Measurements from ENCODE around the gene CLEC4G.

Gene CLEC4G

DNA sequence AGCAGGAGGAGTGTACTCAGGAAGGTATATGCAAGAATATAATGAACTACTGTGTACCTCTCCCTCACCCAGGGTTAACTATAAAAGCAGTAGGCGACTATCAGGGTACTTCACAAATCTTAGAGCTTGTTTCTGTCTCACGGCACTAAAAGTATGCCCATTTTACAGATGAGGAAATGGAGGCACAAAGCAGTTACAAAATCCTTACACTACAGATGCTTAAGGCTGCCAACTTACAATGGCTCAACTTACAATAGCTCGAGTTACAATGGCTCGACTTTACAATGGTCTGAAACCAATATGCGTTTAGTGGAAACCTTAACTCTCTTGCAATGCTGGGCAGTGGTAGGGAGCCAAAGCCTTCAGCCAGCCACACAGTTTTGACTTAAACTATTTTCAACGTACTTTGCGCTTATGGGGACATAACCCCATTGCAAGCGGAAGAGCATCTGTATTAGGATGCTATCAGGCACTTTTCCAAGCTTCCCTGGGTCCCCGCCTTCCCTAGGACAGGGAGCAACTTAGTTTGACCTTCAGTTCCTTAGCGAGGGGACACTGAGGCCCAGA is 34.1 kb downstream of the CLEC4G start:
- no peak for DNase-seq (ENCODE audit: low read depth)

- no peak for DNase-seq (ENCODE audit: low read depth)
These were observed 37.4 kb downstream of the CLEC4G start for GRCh38 chr19:7694499-7694898.

- DNase-seq (ENCODE audit: low read depth) = no peak
These were observed 39.4 kb downstream of the CLEC4G start for GRCh38 chr19:7692417-7693088.

GRCh38 chr19:7691497-7691896 is 40.4 kb downstream of the CLEC4G start:
- DNase-seq (ENCODE audit: low read depth) = no peak

DNA sequence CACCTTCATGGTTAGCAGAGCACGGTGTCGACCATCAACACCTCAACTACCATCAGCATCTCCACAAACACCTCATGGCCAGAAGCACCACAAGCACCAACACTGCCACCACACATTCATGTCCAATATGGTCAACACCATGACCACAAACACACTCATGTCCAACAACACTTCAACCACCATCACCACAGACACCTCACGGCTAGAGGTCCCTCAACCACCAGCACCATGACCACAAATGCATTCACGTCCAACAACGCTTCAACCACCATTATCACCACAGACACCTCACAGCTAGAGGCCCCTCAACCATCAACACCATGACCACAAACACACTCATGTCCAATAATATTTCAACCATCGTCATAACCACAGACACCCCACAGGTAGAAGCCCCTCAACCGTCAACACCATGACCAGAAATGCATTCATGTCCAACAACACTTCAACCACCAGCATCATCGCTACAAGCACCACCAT is 41.1 kb downstream of the CLEC4G start:
- DNase-seq (ENCODE audit: low read depth) = no peak

DNA sequence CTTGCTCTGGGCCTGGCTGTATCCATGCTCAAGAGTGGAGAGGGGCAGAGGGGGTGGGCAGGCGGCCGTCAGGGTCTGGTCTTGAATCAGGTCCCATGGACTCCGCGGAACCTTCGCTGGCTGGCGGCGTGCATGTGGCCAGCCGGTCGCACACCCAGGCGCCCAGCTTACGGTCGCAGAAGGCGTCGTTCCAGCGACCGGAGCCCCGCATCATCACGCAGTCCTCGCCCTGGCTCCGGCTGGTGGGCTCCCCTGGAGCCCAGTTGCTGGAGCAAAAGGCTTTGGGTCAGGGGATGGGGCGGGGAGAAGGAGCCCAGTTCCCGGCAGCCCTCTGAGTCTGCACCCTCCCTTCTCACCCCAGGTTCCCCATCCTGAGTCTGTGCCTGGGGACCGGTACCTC is 42.7 kb downstream of the CLEC4G start:
- DNase-seq (ENCODE audit: low read depth) = no peak

- DNase-seq (ENCODE audit: low read depth) = no peak
These were observed 44.7 kb downstream of the CLEC4G start for GRCh38 chr19:7687177-7687576.

DNA sequence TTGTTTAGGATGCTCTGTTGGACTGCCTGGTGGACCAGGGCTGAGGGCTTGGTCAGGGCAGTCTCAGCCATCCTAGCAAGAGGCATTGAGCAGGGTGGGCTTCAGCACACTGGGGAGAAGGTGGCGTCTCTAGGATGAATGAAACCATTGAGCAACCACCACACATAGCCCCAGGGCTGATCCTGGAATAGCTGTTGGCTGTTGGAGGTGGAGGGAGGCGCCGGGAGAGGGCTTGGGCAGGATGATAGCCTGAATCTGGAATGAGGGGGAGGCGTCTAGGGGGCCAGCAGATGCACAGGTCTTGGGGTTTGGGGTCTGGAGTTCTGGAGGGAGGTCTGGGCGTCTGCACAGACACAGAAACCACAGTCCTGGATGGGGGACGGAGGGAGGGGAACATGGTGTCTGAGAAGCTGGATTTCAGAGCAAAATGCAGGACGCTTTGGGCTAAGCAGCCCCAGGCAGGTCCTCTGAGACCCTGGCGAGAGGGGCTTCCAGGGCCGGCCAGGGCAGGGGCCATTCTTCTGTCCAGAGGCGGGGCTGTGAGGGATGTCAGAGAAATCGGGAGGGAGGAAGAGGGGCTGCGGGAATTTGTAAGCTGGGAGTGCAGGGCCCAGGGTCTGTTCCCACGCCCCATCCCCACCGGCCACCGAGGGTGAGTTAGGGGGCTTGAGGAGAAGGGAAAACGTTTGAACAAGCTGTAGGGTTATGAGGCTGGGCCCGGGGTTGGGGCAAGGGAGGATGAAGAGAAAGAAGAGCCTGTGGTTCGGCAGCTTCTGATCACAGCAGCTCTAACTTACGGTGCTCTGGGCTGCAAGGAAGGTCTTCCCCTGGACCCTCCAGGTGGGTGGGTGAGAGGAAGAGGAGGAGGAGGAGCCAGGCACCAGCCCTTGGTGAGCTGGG is 46.1 kb downstream of the CLEC4G start:
- DNase-seq (ENCODE audit: low read depth) = no peak

- DNase-seq (ENCODE audit: low read depth) = no peak
These were observed 49.6 kb downstream of the CLEC4G start for GRCh38 chr19:7682175-7682855.

GRCh38 chr19:7681340-7682174 is 50.4 kb downstream of the CLEC4G start:
- peak; percentile 76 for DNase-seq (ENCODE audit: low read depth)

DNA sequence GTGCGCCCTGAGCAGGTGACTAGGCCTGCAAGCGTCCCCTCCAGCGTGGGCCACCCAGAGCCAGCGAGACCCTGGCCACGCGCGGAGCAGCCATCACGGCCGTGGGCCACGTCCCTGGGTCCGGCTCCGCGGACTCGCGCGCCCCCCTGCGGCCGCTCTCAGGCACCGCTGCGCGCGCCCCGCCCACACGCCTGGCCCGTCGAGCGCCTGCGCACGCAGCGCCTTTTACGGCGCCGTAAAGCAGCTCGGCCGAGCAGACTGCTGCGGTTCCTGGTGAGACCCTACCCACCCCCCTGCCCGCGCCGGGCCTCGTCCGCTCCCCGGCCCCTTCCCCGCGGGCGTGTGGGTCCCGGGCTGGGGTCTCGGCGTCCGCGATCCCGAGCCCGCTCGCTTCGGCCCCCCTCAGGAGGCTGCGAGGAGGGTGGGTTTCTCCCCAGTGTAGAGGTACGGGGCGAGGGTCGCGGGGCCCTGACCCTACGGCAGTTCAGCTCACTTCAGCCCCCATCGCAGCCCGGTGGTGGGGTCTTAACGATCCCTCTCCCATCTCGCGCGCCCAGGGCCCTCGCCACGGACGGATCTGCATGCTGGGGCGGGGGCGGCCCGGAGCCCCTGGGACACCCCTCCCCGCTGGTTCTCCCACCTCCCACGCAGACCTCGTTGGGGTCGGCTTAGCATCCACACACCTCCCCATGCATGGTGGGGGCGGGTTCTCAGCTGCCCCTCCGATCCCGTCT is 51.1 kb downstream of the CLEC4G start, which contains the start of gene TRAPPC5:
Gene TRAPPC5 (plus strand): TSS at position 228 of the 734 bp plus-strand sequence. CDS start 1,421 bp downstream, outside the sequence.
- DNase-seq (ENCODE audit: low read depth) = peak; percentile 78

DNA sequence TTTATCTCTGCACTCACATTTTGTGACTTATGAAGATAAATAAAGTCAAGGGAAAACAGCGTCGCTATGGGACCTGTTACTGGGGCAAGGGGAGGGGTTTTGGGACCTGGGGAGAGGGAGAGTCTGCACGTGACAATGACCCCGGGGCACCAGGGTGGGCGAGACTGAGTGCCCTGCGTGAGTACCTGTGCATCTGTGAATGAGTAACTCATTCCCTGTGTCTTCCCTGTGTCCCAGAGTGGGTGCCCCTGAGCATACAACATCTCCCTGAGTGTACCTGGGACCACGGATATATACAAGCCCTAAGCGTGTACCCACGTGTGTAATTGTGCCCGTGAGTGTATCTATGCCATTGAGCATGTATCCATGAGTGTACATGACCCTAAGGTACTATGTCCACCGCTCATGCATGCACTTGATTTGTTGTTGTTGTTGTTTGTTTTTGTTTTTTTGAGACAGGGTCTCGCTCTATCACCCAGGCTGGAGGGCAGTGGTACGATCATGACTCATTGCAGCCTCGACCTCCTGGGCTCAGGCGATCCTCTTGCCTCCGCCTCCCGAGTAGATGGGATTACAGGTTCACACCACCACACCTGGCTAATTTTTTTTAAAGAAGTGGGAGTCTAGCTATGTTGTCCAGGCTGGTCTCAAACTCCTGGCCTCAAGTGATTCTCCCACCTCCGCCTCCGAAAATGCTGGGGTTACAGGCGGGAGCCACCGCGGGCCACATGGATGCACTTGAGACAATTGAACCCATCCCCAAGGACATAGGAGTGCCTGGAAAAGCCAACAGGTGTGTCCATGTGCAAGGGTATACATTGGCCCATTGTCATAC is 51.9 kb downstream of the CLEC4G start:
- DNase-seq (ENCODE audit: low read depth) = no peak

DNA sequence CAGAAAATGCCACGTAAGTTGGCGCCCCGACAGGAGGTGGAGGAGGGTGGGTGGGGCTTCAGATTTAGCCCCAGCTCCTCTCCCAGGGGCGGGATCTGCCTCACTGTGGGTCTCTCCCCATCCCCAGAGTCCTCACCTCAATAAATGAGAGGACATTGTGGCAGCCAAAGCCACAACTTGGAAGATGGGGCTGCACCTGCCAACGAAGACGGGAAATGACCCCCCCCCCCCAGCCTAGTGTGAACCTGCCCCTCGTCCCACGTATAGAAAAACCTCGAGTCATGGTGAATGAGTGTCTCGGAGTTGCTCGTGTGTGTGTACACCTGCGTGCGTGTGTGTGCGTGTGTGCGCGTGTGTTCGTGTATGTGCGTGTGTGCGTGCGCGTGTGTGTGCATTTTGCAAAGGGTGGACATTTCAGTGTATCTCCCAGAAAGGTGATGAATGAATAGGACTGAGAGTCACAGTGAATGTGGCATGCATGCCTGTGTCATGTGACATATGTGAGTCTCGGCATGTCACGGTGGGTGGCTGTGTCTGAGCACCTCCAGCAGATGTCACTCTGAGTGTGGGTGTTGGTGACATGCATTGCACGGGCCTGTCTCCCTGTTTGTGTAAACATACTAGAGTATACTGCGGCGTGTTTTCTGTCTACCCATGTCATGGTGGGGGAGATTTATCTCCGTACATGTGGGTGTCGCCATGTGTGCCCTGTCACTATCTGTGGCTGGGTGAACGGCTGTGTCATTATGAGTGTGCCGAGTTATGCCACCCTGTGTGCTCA is 52.7 kb downstream of the CLEC4G start:
- DNase-seq (ENCODE audit: low read depth) = peak; percentile 73
